22Rv1 (cell line): ENCODE measurements around the gene TCF25.

Experiments
- ZFX ChIP-seq: fragments of 450-650 bp; IDR thresholded peaks from 2 replicates; pipeline ENCODE4 v1.6.1; 2017; ENCODE audit warnings: antibody characterized with exemption, borderline replicate concordance
- TF ChIP-seq, protein P1 (sequence below): fragments of 450-650 bp; IDR thresholded peaks from 2 replicates; pipeline ENCODE4 v1.5.1; 2017; ENCODE audit warnings: mild to moderate bottlenecking

DNA sequence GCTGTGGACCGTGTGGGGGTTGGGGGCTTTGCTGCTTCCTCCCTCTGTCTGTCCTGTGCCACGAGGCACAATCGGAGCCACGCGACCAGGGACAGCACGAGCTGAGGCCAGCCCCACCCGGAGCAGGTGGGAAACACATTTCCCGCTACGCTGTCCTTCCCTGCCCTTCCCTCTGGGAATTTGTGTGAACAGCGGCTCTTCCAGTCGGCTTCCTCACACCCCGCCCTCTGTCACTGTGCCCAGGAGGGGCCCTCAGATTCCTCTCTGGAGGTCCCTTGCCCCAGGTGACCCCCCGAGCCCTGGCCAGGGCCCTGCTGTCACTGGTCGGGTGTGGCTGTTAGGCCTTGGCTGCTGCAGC is 25.5 kb upstream of the TCF25 start:
- TF ChIP-seq, protein P1, sequence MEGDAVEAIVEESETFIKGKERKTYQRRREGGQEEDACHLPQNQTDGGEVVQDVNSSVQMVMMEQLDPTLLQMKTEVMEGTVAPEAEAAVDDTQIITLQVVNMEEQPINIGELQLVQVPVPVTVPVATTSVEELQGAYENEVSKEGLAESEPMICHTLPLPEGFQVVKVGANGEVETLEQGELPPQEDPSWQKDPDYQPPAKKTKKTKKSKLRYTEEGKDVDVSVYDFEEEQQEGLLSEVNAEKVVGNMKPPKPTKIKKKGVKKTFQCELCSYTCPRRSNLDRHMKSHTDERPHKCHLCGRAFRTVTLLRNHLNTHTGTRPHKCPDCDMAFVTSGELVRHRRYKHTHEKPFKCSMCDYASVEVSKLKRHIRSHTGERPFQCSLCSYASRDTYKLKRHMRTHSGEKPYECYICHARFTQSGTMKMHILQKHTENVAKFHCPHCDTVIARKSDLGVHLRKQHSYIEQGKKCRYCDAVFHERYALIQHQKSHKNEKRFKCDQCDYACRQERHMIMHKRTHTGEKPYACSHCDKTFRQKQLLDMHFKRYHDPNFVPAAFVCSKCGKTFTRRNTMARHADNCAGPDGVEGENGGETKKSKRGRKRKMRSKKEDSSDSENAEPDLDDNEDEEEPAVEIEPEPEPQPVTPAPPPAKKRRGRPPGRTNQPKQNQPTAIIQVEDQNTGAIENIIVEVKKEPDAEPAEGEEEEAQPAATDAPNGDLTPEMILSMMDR = no peak
- no peak for TF ChIP-seq ZFX
